NCI-H146 (cell line): ENCODE measurements around the gene NPAS3.

Experiments used
- DNase-seq: peaks from one replicate; lab custom pipeline; 2025; lab: John Stamatoyannopoulos, UW

Gene NPAS3

GRCh38 chr14:33794791-33795305 is 856.2 kb downstream of the NPAS3 start:
- no peak for DNase-seq

- no peak for DNase-seq
Observed at GRCh38 chr14:33796356-33796755, 857.7 kb downstream of the NPAS3 start.

- no peak for DNase-seq
Observed at GRCh38 chr14:33799705-33800570, 861.3 kb downstream of the NPAS3 start.

GRCh38 chr14:33800735-33801163 is 862.1 kb downstream of the NPAS3 start:
- DNase-seq, result no peak

- no peak for DNase-seq
Observed at GRCh38 chr14:33802737-33803136, 864.1 kb downstream of the NPAS3 start.

- no peak for DNase-seq
Observed at GRCh38 chr14:33805593-33805992, 866.9 kb downstream of the NPAS3 start.

GRCh38 chr14:33806905-33807304 is 868.2 kb downstream of the NPAS3 start:
- no peak for DNase-seq

GRCh38 chr14:33808187-33808586 is 869.5 kb downstream of the NPAS3 start:
- no peak for DNase-seq

GRCh38 chr14:33809396-33809981 is 870.8 kb downstream of the NPAS3 start:
- DNase-seq, result no peak

GRCh38 chr14:33810308-33810707 is 871.6 kb downstream of the NPAS3 start:
- no peak for DNase-seq

- no peak for DNase-seq
Observed at GRCh38 chr14:33811721-33812120, 873.0 kb downstream of the NPAS3 start.

- no peak for DNase-seq
Observed at GRCh38 chr14:33812181-33812580, 873.5 kb downstream of the NPAS3 start.

GRCh38 chr14:33812601-33813000 is 873.9 kb downstream of the NPAS3 start:
- DNase-seq, result no peak

GRCh38 chr14:33814010-33814409 is 875.3 kb downstream of the NPAS3 start:
- DNase-seq, result no peak

- no peak for DNase-seq
Observed at GRCh38 chr14:33833706-33834465, 895.2 kb downstream of the NPAS3 start.

GRCh38 chr14:33834466-33835260 is 896.0 kb downstream of the NPAS3 start:
- DNase-seq, result no peak

- DNase-seq, result no peak
Observed at GRCh38 chr14:33835261-33835655, 896.6 kb downstream of the NPAS3 start.

- no peak for DNase-seq
Observed at GRCh38 chr14:33835677-33836076, 897.0 kb downstream of the NPAS3 start.

- no peak for DNase-seq
Observed at GRCh38 chr14:33836203-33836899, 897.7 kb downstream of the NPAS3 start.

GRCh38 chr14:33836900-33837577 is 898.4 kb downstream of the NPAS3 start:
- DNase-seq, result no peak
